HFFc6 (cell line): ENCODE results near the gene DOK7. TPM values are rescaled to one million over a fixed set of nuclear protein-coding genes. Genes with fewer than 3 reads are reported as not detected.

Source experiments
- DNase-seq: peaks from one replicate; pipeline ENCODE4 v3.0.0-alpha.2; 2018
- H3K27ac Mint-ChIP-seq: 2 replicates; pipeline ENCODE4 v1.8.0; 2020; ENCODE audit warnings: mild to moderate bottlenecking, mixed read lengths
- H3K27me3 Mint-ChIP-seq: 2 replicates; pipeline ENCODE4 v1.8.0; 2021; ENCODE audit warnings: mild to moderate bottlenecking, moderate library complexity, mixed read lengths; ENCODE audit not compliant: insufficient read depth
- H3K36me3 Mint-ChIP-seq: 2 replicates; pipeline ENCODE4 v1.8.0; 2021; ENCODE audit warnings: low read depth, mixed read lengths
- H3K4me1 Mint-ChIP-seq: 2 replicates; pipeline ENCODE4 v1.8.0; 2020; ENCODE audit warnings: low read depth, mixed read lengths
- H3K4me3 Mint-ChIP-seq: 2 replicates; pipeline ENCODE4 v1.8.0; 2020; ENCODE audit warnings: mild to moderate bottlenecking, moderate library complexity, mixed read lengths
- H3K9me3 Mint-ChIP-seq: 2 replicates; pipeline ENCODE4 v1.8.0; 2020; ENCODE audit warnings: mild to moderate bottlenecking, mixed read lengths
- total RNA-seq, 6 experiments: library from RNA; stranded (reverse); fragmentation: NEBNext Ultra II Directional; extraction: Animal tissue kit (Norgen Biotek cat#: 25700); gene quantifications; 2 replicates in 1 of 6; 3 replicates in 5 of 6; pipeline ENCODE4 v1.2.3, GENCODE V29; 2021
- TF ChIP-seq, protein P1 (sequence below): fragments of 200-600 bp; sonication (generic); IDR thresholded peaks from 2 replicates; pipeline ENCODE4 v1.5.0; 2021; ENCODE audit warnings: antibody characterized with exemption, mild to moderate bottlenecking

DOK7 gene
- total RNA-seq, 6 experiments from 2014 or later: not detected

DNA sequence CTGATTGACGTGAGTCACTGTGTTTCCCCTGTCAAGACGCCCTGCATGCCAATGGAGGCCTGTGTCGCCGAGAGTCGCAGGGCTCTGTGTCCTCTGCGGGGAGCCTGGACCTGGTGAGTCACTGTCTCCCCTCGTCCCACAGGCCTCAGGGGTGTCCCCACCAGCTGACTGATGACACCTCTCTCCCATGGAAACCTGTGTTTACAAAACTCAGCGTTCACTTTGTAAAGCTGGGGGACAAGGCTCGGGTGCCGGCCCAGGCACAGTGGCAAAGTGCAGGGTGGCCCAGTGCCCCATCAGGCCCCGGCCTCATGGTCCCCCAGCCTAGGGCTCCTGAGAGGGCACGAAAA lies 42.5 kb upstream of the DOK7 start:
- Mint-ChIP-seq H3K36me3 (peaks cover 6% of the 10 kb centered on the region), H3K9me3 (no peaks in the 10 kb centered on the region), H3K4me3 (no peak overlapping the region), H3K4me1 (no peaks in the 10 kb centered on the region), H3K27ac (no peak overlapping the region), H3K27me3 (peaks cover 2% of the 10 kb centered on the region; the same call in 1 of the 2 replicates)
- TF ChIP-seq, protein P1, sequence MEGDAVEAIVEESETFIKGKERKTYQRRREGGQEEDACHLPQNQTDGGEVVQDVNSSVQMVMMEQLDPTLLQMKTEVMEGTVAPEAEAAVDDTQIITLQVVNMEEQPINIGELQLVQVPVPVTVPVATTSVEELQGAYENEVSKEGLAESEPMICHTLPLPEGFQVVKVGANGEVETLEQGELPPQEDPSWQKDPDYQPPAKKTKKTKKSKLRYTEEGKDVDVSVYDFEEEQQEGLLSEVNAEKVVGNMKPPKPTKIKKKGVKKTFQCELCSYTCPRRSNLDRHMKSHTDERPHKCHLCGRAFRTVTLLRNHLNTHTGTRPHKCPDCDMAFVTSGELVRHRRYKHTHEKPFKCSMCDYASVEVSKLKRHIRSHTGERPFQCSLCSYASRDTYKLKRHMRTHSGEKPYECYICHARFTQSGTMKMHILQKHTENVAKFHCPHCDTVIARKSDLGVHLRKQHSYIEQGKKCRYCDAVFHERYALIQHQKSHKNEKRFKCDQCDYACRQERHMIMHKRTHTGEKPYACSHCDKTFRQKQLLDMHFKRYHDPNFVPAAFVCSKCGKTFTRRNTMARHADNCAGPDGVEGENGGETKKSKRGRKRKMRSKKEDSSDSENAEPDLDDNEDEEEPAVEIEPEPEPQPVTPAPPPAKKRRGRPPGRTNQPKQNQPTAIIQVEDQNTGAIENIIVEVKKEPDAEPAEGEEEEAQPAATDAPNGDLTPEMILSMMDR: no peak
- no peak for DNase-seq

DNA sequence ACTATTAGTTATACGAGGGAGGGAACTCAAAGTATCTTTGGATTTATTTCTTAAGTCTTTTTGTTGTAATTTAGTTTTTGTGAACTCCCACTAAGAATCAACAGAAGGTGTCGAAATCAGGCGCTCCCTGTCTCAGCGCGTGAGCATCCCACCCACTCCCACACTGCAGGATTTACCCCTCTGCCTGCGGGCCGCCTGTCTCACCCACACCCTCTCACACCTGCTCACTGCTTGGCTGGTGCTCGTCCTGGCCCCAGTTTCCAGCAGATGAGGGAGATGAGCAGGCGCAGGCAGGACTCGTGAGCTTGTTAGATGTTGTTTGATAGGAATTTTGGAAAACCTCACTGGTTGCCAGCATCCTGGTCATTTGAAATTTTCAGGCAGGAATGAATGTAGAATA lies 42.1 kb upstream of the DOK7 start:
- Mint-ChIP-seq H3K4me1 (no peaks in the 10 kb centered on the region), H3K4me3 (no peak overlapping the region), H3K27me3 (peaks cover 2% of the 10 kb centered on the region; the same call in 1 of the 2 replicates)

DNA sequence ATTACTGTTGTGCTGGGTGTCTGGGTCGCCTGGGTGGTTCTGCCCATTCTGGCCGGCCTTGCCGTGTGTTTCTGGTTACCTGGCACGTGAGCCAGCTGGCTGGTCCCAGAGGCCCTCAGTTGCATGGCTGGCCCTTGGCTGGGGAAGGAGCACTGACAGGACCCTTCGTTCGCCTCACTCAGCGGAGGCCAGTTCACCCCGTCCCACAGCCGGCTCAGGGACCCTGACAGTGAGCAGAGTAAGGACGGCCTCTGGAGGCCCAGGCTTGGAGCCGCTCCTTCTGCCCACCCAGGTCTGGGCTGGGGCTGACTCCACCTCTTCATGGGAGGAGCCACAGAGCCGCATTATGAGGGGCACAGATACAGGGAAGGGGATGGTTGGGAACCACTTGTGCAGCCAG lies 41.6 kb upstream of the DOK7 start:
- Mint-ChIP-seq H3K27ac (no peak overlapping the region), H3K9me3 (no peaks in the 10 kb centered on the region), H3K27me3 (peaks cover 2% of the 10 kb centered on the region; the same call in 1 of the 2 replicates), H3K4me1 (no peaks in the 10 kb centered on the region), H3K4me3 (no peak overlapping the region), H3K36me3 (peaks cover 6% of the 10 kb centered on the region)
- DNase-seq: no peak
- TF ChIP-seq, protein P1: no peak

More for the DNA sequence above, 42.1 kb upstream of the DOK7 start:
- Mint-ChIP-seq H3K36me3 (peaks cover 6% of the 10 kb centered on the region), H3K9me3 (no peaks in the 10 kb centered on the region), H3K27ac (no peak overlapping the region)
- DNase-seq: no peak
- TF ChIP-seq, protein P1: no peak

DNA sequence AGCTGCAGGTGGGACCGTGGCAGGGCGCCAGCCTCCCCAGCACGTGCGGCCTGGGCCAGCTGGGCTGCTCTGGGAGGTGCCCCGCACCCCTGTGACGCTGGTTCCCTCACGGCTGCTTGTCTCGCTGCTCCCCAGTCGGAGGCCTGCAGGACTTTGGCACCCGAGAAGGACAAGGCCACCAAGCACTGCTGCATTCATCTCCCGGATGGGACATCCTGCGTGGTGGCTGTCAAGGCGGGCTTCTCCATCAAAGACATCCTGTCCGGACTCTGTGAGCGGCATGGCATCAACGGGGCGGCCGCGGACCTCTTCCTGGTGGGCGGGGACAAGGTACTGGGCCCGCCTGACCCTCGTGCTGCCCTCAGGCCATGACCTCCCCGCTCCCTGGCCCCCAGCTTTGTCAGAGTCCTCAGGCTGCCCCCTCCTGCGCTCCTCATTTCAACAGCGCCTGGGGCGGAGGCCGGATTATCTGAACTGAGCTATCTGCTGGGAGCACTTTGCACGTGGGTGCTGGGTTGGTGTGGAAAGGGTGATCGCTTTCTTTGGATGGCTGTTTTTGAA lies 40.8 kb upstream of the DOK7 start:
- Mint-ChIP-seq H3K4me3 (no peak overlapping the region), H3K27me3 (peaks cover 2% of the 10 kb centered on the region; the same call in 1 of the 2 replicates), H3K4me1 (no peaks in the 10 kb centered on the region), H3K9me3 (no peaks in the 10 kb centered on the region), H3K36me3 (peaks cover 2% of the 10 kb centered on the region), H3K27ac (no peak overlapping the region)
- DNase-seq: no peak
- TF ChIP-seq, protein P1: no peak

- TF ChIP-seq, protein P1: no peak
- Mint-ChIP-seq H3K36me3 (no peaks in the 10 kb centered on the region; the same call in 1 of the 2 replicates), H3K4me3 (no peak overlapping the region), H3K9me3 (no peaks in the 10 kb centered on the region), H3K27ac (no peak overlapping the region), H3K27me3 (peaks cover 2% of the 10 kb centered on the region), H3K4me1 (no peaks in the 10 kb centered on the region)
- DNase-seq: no peak
Observed at GRCh38 chr4:3422808-3423297, 40.3 kb upstream of the DOK7 start.
